Activated T-cell treated with anti-CD3 and anti-CD28 coated beads for 48 hours (primary cell): ENCODE results near the gene KY.

Source experiments
- DNase-seq: peaks from one replicate; pipeline ENCODE4 v3.0.0-alpha.2; 2020; ENCODE audit warnings: low read depth

The KY gene

GRCh38 chr3:134667956-134668355 lies 17.1 kb upstream of the KY start:
- DNase-seq, result no peak

GRCh38 chr3:134667406-134667805 lies 16.6 kb upstream of the KY start:
- DNase-seq, result no peak

- DNase-seq, result no peak
Observed at GRCh38 chr3:134666885-134667284, 16.1 kb upstream of the KY start.

GRCh38 chr3:134666466-134666865 lies 15.6 kb upstream of the KY start:
- no peak for DNase-seq

- no peak for DNase-seq
Observed at GRCh38 chr3:134666052-134666451, 15.2 kb upstream of the KY start.

- no peak for DNase-seq
Observed at GRCh38 chr3:134665243-134665642, 14.4 kb upstream of the KY start.

- DNase-seq, result no peak
Observed at GRCh38 chr3:134663721-134664456, 13.1 kb upstream of the KY start.

GRCh38 chr3:134660046-134660441 lies 9.2 kb upstream of the KY start:
- no peak for DNase-seq

GRCh38 chr3:134659391-134660045 lies 8.7 kb upstream of the KY start:
- DNase-seq, result no peak

GRCh38 chr3:134658555-134658954 lies 7.7 kb upstream of the KY start:
- no peak for DNase-seq

- DNase-seq, result no peak
Observed at GRCh38 chr3:134656211-134656800, 5.5 kb upstream of the KY start.

GRCh38 chr3:134655706-134656105 lies 4.9 kb upstream of the KY start:
- no peak for DNase-seq

GRCh38 chr3:134654031-134654430 lies 3.2 kb upstream of the KY start:
- no peak for DNase-seq

- DNase-seq, result no peak
Observed at GRCh38 chr3:134652886-134653630, 2.2 kb upstream of the KY start.

GRCh38 chr3:134652409-134652831 lies 1.6 kb upstream of the KY start:
- no peak for DNase-seq

GRCh38 chr3:134651347-134652041 lies 672 bp upstream of the KY start:
- no peak for DNase-seq

GRCh38 chr3:134649106-134649705 lies 1.6 kb downstream of the KY start:
- DNase-seq, result no peak

GRCh38 chr3:134647902-134648760 lies 2.7 kb downstream of the KY start:
- DNase-seq, result no peak

GRCh38 chr3:134646086-134646485 lies 4.7 kb downstream of the KY start:
- DNase-seq, result no peak

- DNase-seq, result no peak
Observed at GRCh38 chr3:134645515-134645914, 5.3 kb downstream of the KY start.
